Stimulated activated CD4-positive, alpha-beta T cell treated with anti-CD3 and anti-CD28 coated beads, Interleukin-2, amount 100 ng/mL, for 48 hours (primary cell): ENCODE data around the gene SLC35E1.
A peak's percentile ranks its signal among the peaks of the same experiment; 100 is the strongest.
"Not testable (repeated sequence)": the region's sequence is repeated elsewhere in the genome, so short reads cannot be mapped to it uniquely, and the experiment has no call there.

Source experiments
- DNase-seq, 2 donors: peaks; one replicate each; pipeline ENCODE4 v3.0.0-alpha.2; 2020

The SLC35E1 gene

GRCh38 chr19:16579381-16579780 is 7.2 kb upstream of the SLC35E1 start:
- DNase-seq = no peak

DNA sequence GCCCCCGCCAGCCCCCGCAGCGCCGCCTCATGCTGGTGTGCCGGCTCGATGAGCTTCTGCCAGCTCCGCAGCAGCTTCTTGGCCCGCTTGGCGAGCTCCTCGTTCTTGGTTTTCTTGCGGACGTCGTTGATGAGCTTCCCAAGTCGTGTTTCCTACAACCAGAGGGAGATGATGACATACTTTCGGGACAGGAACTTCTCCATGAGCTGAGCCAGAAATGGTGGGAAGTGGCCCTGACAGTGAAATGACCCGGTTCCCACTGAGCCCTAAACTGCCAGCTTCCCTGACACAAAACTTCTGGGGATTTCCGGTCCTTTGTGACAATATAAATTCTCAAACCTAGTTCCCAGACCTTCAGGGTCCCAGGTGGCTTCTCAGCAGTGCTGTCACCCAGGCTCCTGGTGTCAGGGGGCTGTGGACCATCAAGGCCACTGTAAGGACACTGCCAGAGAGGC is 5.3 kb upstream of the SLC35E1 start:
- DNase-seq = no peak

DNA sequence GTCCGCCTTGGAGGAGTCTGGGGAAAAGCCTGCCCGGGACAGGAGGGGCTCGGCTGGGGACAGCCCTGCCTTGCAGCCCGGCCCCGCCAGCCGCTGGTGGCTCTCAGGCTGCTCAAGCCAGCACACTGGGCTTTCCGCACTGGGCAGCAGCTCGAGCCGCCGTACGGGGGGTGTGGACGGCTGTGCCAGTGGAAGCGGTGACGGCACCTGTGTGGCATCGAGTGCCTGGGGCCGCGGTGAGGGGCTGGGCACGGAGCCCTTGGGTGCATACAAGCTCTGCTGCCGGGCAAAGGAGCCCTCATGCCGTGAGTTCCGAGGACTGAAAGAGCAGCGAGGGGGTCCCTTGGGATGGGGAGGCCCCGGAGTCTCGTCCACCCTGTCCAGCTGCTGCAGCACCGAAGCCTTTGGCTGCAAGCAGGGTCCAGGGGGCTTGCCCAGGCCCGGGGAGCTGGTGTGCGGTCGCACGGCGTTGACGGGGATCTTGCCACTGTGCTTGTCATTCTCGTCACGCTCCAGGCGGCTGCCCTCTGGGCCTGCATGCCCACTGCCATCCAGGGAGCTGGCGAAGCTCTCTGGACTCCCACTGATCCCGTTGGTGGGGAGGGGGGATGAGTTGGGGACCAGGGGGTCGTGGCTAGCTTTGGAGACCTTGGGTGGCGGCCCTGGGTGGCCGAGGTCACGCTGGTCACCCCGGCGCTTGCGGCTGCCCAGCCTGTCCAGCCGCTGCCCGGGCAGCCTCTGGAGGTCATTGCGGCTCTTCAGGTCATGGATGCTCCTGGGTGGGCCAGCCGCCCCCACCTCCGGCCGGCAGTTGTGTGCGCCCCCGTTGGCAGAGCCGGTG is 4.7 kb upstream of the SLC35E1 start:
- DNase-seq = no peak

GRCh38 chr19:16575861-16576689 is 3.9 kb upstream of the SLC35E1 start:
- no peak for DNase-seq

GRCh38 chr19:16575282-16575681 is 3.1 kb upstream of the SLC35E1 start:
- DNase-seq = no peak

- DNase-seq = no peak
Measured at GRCh38 chr19:16573925-16574324, 1.7 kb upstream of the SLC35E1 start.

DNA sequence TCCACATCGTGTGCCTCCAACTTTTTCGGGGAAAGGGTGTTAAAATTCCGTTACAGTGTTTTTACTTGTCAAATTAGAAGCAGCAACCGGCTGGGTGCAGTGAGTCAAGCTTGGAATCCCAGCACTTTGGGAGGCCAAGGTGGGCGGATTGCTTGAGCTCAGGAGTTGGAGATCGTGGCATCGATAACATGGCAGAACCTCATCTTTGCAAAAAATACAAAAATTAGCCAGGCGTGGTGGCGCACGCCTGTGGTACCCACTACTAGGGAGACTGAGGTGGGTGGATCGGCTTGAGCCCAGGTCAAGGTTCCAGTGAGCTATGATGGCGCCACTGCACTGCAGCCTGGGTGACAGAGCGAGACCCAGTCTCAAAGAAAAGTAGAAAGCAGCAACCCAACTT is 1.1 kb upstream of the SLC35E1 start:
- DNase-seq = no peak

DNA sequence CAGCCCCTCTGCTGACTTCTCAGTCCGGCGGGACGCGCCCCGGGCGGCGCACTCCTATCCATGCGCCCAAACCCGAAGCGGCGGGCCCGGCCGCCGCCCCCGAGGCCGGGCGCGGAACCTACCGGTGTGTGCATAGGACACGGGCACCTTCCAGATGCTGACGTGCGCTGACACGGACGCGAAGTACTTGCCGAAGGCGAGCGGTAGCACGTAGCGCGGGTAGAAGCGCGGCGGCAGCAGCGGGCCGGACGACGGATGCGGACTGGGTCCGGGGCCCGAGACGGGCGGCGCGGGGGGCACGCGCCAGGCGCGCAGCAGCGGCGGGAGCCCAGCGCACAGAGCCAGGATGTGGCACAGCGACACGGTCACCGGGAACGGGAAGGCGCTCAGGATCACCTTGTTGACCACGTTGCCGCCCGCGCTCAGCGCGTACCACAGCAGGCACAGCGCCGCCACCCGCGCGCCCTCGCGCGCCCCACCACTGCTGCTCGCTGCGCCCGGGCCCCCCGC is 338 bp downstream of the SLC35E1 start:
- no peak for DNase-seq

GRCh38 chr19:16571283-16571682 is 932 bp downstream of the SLC35E1 start:
- DNase-seq = no peak

DNA sequence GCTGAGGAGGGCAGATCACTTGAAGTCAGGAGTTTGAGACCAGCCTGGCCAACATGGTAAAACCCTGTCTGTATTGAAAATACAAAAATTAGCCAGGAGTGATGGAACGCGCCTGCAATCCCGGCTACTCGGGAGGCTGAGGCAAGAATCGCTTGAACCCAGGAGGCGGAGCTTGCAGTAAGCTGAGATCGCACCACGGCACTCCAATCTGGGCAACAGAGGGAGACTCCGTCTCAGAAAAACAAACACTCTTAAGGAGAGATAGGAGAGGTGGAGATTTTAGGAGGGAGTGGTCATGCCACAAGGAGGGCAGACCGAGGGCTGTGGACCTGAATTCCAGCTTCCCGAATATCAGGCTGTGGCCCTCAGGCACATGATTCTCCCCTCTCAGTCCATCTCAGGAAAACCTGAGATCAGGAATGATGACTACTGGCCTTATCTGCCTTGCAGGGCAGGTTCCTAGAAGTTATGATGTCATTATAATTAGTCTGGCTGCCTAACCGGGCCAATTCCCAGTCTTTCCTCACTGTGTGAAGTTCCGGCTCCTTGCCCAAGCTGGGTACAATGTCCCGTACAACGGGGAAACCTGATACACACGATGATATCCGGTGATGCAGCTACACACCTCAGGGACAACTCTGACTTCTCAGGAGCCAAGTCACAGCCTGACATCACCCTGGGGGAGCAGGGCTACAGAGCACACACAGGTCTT is 2.5 kb downstream of the SLC35E1 start:
- DNase-seq = no peak

GRCh38 chr19:16566702-16567101 is 5.5 kb downstream of the SLC35E1 start:
- DNase-seq = no peak

GRCh38 chr19:16566161-16566560 is 6.1 kb downstream of the SLC35E1 start:
- DNase-seq = peak in 1 of 2 donors; percentile 45

DNA sequence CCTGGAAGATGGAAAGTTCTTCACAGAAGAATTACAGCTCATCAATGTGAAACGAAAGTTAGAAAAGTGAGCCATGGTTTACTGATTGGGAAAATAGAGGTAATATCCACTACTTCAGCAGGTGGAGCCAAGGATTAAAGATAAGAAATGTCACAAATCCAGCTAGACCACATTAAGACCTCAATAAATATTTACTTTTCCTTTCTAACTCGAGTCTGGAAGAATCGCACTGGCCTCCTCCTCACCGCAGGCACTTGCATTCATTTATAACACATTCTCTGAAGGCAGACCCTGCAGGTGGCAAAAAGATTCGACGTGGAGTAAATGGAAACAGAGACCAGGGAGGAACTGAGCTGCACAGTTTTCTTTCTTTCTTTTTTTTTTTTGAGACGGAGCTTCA is 7.4 kb downstream of the SLC35E1 start:
- no peak for DNase-seq

GRCh38 chr19:16562608-16563025 is 9.6 kb downstream of the SLC35E1 start:
- no peak for DNase-seq

- no peak for DNase-seq
Measured at GRCh38 chr19:16561382-16561781, 10.8 kb downstream of the SLC35E1 start.

- no peak for DNase-seq
Measured at GRCh38 chr19:16559780-16560276, 12.4 kb downstream of the SLC35E1 start.

- no peak for DNase-seq
Measured at GRCh38 chr19:16554776-16555175, 17.4 kb downstream of the SLC35E1 start.

DNA sequence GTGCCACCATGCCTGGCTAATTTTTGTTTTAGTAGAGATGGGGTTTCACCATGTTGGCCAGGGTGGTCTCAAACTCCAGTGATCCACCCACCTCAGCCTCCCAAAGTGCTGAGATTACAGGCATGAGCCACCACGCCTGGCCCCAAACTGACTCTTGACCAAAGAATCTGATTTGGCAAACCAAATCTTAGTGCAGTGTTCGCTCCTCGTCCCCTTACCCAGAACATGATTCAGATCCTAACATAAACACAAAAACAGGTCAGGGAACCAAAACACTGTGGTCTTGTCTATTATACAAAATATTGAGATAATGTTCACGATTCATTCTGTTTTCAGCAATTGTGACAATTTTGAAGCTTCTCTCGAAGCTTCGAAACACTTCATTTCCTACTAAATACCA is 20.3 kb downstream of the SLC35E1 start:
- DNase-seq = not testable (repeated sequence)

GRCh38 chr19:16548956-16549355 is 23.3 kb downstream of the SLC35E1 start:
- DNase-seq = no peak

DNA sequence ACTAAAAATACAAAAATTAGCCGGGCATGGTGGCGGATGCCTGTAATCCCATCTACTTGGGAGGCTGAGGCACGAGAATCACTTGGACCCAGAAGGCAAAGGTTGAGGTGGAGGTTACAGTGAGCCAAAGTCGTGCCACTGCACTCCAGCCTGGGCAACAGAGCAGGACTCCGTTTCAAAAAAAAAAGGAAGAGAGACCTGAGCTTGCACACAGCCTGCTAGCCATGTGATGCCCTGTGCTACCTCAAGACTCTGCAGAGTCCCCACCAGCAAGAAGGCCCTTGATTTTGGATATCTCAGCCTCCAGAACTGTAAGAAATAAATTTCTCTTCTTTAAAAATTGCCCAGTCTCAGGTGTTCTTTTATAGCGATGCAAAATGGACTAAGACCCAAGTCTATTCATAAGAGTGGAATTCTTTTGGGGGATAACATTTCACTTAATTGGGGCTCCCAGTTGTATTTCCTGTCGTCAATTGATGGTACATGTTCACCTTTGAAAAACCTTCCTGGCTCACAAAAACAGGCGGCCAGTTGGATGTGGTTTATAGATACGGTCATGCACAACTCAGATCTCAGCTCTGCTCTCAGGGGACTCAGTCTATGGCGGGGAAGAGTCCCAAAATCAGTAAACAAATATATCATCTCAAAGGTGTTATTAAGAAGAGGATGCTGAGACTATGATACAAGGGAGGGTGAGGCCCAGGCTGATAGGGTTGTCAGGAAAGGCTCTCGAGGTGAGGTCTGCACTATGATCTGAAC is 27.6 kb downstream of the SLC35E1 start:
- DNase-seq = no peak

GRCh38 chr19:16543734-16544133 is 28.5 kb downstream of the SLC35E1 start:
- DNase-seq = not testable (repeated sequence)

DNA sequence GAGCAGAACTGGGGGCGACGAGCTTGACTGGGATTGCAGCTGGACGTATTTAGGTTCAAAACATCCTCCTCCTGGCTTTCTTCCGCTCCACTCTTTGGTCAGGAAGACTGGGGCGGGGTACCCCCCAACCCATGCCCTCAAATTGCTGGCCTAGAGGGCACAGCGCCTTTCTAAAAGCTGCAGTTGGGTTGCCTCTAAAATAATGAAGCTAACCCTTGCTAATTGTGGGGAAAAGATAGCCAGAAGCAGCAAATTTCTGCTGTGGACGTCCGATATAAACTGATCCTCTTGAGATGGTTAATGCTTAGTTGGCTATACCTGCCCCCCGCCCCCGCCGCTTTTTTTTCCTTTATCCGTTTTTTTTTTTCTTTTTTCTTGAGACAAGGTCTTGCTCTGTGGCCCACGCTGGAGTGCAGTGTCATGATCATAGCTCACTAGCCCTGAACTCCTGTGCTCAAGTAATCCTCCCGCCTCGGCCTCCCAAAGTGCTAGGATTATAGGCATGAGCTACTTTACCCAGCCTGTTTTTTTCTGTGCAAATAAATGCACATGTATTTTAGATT is 29.2 kb downstream of the SLC35E1 start:
- DNase-seq = no peak
